BE2C (cell line): Measurements from ENCODE around the gene NRXN2.

Source experiments
- DNase-seq: peaks from one replicate; pipeline ENCODE4 v3.0.0-alpha.2; 2020
- H3K27me3 ChIP-seq: fragments of 250-450 bp; sonication (Bioruptor Pico); 2 replicates; pipeline ENCODE4 v1.5.1; 2020; ENCODE audit warnings: mild to moderate bottlenecking
- H3K36me3 ChIP-seq: fragments of 250-450 bp; sonication (Bioruptor Pico); 2 replicates; pipeline ENCODE4 v1.5.1; 2020; ENCODE audit warnings: mild to moderate bottlenecking
- H3K4me1 ChIP-seq: fragments of 250-450 bp; sonication (Bioruptor Pico); 2 replicates; pipeline ENCODE4 v1.5.1; 2020
- H3K4me3 ChIP-seq: 2 replicates; pipeline ENCODE4 v1.5.1; 2011; ENCODE audit warnings: low read depth, low read length
- H3K9me3 ChIP-seq: fragments of 250-450 bp; sonication (Bioruptor Pico); 2 replicates; pipeline ENCODE4 v1.5.1; 2020
- TF ChIP-seq, protein P1 (sequence below): IDR thresholded peaks from 2 replicates; pipeline ENCODE4 v1.5.1; 2012; ENCODE audit warnings: mild to moderate bottlenecking, low read depth, low read length

NRXN2 gene

GRCh38 chr11:64745521-64746328 is 22.7 kb upstream of the NRXN2 start:
- H3K4me3 ChIP-seq, result peak overlapping the region; percentile 41
- no peak for DNase-seq
- H3K4me1 ChIP-seq, result no peaks in the 10 kb centered on the region; the same call in 1 of the 2 replicates

GRCh38 chr11:64745189-64745520 is 22.2 kb upstream of the NRXN2 start:
- Histone ChIP-seq H3K9me3 (no peaks in the 10 kb centered on the region), H3K4me3 (peak overlapping the region; percentile 41), H3K27me3 (peaks cover 27% of the 10 kb centered on the region), H3K4me1 (no peaks in the 10 kb centered on the region; the same call in 1 of the 2 replicates), H3K36me3 (no peaks in the 10 kb centered on the region)
- TF ChIP-seq, protein P1, sequence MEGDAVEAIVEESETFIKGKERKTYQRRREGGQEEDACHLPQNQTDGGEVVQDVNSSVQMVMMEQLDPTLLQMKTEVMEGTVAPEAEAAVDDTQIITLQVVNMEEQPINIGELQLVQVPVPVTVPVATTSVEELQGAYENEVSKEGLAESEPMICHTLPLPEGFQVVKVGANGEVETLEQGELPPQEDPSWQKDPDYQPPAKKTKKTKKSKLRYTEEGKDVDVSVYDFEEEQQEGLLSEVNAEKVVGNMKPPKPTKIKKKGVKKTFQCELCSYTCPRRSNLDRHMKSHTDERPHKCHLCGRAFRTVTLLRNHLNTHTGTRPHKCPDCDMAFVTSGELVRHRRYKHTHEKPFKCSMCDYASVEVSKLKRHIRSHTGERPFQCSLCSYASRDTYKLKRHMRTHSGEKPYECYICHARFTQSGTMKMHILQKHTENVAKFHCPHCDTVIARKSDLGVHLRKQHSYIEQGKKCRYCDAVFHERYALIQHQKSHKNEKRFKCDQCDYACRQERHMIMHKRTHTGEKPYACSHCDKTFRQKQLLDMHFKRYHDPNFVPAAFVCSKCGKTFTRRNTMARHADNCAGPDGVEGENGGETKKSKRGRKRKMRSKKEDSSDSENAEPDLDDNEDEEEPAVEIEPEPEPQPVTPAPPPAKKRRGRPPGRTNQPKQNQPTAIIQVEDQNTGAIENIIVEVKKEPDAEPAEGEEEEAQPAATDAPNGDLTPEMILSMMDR, result no peak
- DNase-seq, result no peak

More at GRCh38 chr11:64745521-64746328, 22.7 kb upstream of the NRXN2 start:
- H3K9me3 ChIP-seq, result no peaks in the 10 kb centered on the region
- no peaks in the 10 kb centered on the region for H3K36me3 ChIP-seq
- TF ChIP-seq, protein P1, result no peak
- peaks cover 27% of the 10 kb centered on the region for H3K27me3 ChIP-seq

- no peaks in the 10 kb centered on the region for H3K36me3 ChIP-seq
- peak overlapping the region; percentile 41 for H3K4me3 ChIP-seq
- no peaks in the 10 kb centered on the region for H3K9me3 ChIP-seq
- peaks cover 27% of the 10 kb centered on the region for H3K27me3 ChIP-seq
- DNase-seq, result no peak
- H3K4me1 ChIP-seq, result no peaks in the 10 kb centered on the region; the same call in 1 of the 2 replicates
- TF ChIP-seq, protein P1, result no peak
Observed at GRCh38 chr11:64744544-64745188, 21.7 kb upstream of the NRXN2 start.

DNA sequence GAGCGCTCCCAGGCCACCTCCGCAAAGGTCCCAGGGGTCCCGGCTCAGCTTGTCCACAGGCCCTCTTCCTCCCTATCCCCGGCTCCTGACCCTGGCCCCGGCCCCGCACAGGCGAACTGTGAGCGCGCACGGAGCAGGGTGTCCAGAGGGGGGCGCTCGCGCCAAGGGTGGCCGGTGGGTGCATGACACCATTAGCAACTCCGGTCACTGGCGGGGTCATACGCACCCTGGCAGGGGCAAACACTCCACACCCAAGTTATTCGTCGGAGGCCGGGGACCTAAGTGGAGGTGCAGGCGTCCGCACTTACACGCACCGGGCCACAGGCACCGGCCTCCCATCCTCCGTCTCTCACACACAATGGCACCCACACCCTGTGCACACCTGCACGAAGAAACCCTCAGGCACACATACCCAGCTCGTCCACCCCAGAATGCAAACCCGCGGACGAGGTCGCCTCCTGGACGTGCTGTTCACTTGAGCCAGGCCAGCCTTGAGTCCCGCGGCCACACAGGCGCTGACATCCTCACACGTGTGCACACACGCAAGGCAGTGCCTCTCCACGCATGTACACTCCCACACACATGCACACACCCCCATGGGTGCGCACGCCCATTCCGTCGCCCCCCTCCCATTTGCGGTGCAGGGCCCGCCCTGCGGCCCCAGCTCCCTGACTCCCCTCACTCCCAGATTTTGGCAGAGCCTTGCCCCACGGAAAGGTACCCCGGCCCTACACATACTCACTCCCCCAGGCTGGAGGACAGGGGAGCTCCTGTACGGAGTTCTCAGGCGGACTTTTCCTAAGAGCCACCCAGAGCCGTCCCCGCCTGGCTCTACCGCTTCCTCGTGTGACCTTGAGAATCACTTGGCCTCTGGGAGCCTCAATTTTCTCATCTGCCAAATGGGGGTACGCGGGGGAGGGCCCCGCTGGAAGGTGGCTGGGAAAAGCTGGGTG is 20.9 kb upstream of the NRXN2 start, which contains the start of gene RASGRP2:
RASGRP2 (minus strand) TSS at position 552 of the 953 bp plus-strand sequence. CDS start 1,276 bp downstream, outside the sequence.
- TF ChIP-seq, protein P1, result peak; percentile 44
- Histone ChIP-seq H3K9me3 (no peaks in the 10 kb centered on the region), H3K36me3 (no peaks in the 10 kb centered on the region), H3K4me1 (no peaks in the 10 kb centered on the region; the same call in 1 of the 2 replicates), H3K27me3 (peaks cover 27% of the 10 kb centered on the region), H3K4me3 (peak within 1 kb of the TSS; percentile 41; the same call in 1 of the 2 replicates)
- no peak for DNase-seq

DNA sequence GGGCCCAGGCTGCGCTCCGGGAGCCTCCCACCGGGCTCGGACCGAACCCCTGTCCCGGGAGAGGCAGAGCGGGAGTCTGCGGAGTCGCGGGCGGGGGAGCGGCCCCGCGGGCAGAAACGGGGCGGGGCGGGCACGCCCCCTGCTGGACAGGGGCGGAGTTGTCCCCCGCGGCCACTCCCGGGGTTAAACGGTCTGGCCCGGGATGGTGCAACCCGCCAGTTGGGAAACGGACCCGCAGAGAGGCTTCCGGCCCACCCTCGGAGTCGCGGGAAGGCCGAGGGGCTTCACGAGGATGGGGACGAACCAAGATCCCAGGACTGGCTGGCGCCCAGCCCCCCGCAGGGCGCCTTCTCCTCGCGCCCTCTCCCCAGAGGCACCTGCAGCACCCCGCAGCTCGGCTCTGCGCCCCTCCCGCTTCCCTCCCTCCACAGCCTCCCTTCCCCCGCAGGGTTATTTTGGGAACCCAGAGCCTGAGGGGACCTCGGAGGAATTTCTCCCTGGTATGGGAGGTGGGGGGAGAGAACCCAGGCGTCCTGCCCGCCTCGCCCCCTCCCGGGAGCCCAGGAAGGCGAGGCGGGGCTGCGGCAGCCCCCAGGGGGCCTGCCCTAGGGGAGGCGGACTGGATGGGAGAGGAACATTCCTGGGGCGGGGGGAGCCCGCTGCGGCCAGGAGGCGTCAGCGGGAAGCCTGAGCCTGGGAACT is 20.0 kb upstream of the NRXN2 start:
- H3K9me3 ChIP-seq, result no peaks in the 10 kb centered on the region
- H3K27me3 ChIP-seq, result peaks cover 27% of the 10 kb centered on the region
- no peaks in the 10 kb centered on the region for H3K36me3 ChIP-seq
- DNase-seq, result peak; percentile 40
- TF ChIP-seq, protein P1, result peak; percentile 56
- H3K4me1 ChIP-seq, result no peaks in the 10 kb centered on the region; the same call in 1 of the 2 replicates
- peak overlapping the region; percentile 8; the same call in 1 of the 2 replicates for H3K4me3 ChIP-seq
